CD4-positive, CD25-positive, alpha-beta regulatory T cell (primary cell): Measurements from ENCODE around the gene TNFRSF18. TPM values are rescaled to one million over a fixed set of nuclear protein-coding genes. Genes with fewer than 3 reads are reported as not detected.

Source experiments
- ATAC-seq, 2 donors: fragments of 150-1000 bp; cut with Tn5 transposase; one replicate each; pipeline ENCODE4 v1.10.0; 2021; ENCODE audit warnings: low read depth in 2 of 2, moderate number of reproducible peaks in 2 of 2, moderate library complexity in 1 of 2
- DNase-seq, 3 donors: peaks; one replicate each; pipeline versions ENCODE4 v3.0.0 to v3.0.0-alpha.2; 2012 to 2022; ENCODE audit warnings: mixed read lengths in 1 of 3
- H3K27ac ChIP-seq: one replicate; pipeline ENCODE4 v1.7.0; 2013; ENCODE audit warnings: mild to moderate bottlenecking, low read length; ENCODE audit not compliant: insufficient read depth, poor library complexity, severe bottlenecking
- H3K27me3 ChIP-seq: one replicate; pipeline ENCODE4 v1.7.0; 2013; ENCODE audit warnings: low read length; ENCODE audit not compliant: control insufficient read depth, insufficient read depth
- H3K36me3 ChIP-seq: one replicate; pipeline ENCODE4 v1.7.0; 2013; ENCODE audit warnings: mild to moderate bottlenecking, low read length, moderate library complexity; ENCODE audit not compliant: control insufficient read depth, insufficient read depth
- H3K4me1 ChIP-seq: 2 replicates; pipeline ENCODE4 v1.7.0; 2013; ENCODE audit warnings: mild to moderate bottlenecking, low read length; ENCODE audit not compliant: insufficient read depth, control insufficient read depth, poor library complexity, severe bottlenecking
- H3K4me3 ChIP-seq: one replicate; pipeline ENCODE4 v1.7.0; 2013; ENCODE audit warnings: low read depth, mild to moderate bottlenecking, low read length, moderate library complexity
- H3K9me3 ChIP-seq, 2 experiments: 1 replicate in 1 of 2; 2 replicates in 1 of 2; pipeline ENCODE4 v1.7.0; 2013; ENCODE audit warnings: low read length in 2 of 2, mild to moderate bottlenecking in 1 of 2, moderate library complexity in 1 of 2; ENCODE audit not compliant: control insufficient read depth in 2 of 2
- H3K27ac Mint-ChIP-seq, 3 donors: one replicate each; pipeline ENCODE4 v1.8.0; 2020 to 2022; ENCODE audit warnings: mild to moderate bottlenecking in 3 of 3, mixed read lengths in 3 of 3, moderate library complexity in 2 of 3
- H3K27me3 Mint-ChIP-seq: one replicate; pipeline ENCODE4 v1.8.0; 2022; ENCODE audit warnings: mild to moderate bottlenecking, mixed read lengths
- H3K36me3 Mint-ChIP-seq: one replicate; pipeline ENCODE4 v1.8.0; 2020; ENCODE audit warnings: mixed read lengths
- H3K4me1 Mint-ChIP-seq, 4 donors: one replicate each; pipeline ENCODE4 v1.8.0; 2020 to 2022; ENCODE audit warnings: mixed read lengths in 4 of 4, mild to moderate bottlenecking in 1 of 4
- H3K4me3 Mint-ChIP-seq, 4 donors: one replicate each; pipeline ENCODE4 v1.8.0; 2020 to 2022; ENCODE audit warnings: mild to moderate bottlenecking in 4 of 4, mixed read lengths in 4 of 4, moderate library complexity in 3 of 4
- H3K9me3 Mint-ChIP-seq, 7 donors: one replicate each; pipeline ENCODE4 v1.8.0; 2020 to 2022; ENCODE audit warnings: mixed read lengths in 7 of 7, mild to moderate bottlenecking in 3 of 7, moderate library complexity in 2 of 7
- polyA plus RNA-seq, 4 donors: library from polyadenylated mRNA; unstranded; fragments of 300-500 nt; fragmentation: Illumina TruSeq; gene quantifications; one replicate each; pipeline ENCODE4 v1.2.3, GENCODE V29; 2021
- total RNA-seq: library from RNA; stranded (reverse); gene quantifications from one replicate; pipeline ENCODE4 v1.2.3, GENCODE V29; 2022

Gene TNFRSF18
- total and polyA plus RNA-seq, 5 donors from 2014 or later: 17.4 to 54.5 (median 29.3) TPM

DNA sequence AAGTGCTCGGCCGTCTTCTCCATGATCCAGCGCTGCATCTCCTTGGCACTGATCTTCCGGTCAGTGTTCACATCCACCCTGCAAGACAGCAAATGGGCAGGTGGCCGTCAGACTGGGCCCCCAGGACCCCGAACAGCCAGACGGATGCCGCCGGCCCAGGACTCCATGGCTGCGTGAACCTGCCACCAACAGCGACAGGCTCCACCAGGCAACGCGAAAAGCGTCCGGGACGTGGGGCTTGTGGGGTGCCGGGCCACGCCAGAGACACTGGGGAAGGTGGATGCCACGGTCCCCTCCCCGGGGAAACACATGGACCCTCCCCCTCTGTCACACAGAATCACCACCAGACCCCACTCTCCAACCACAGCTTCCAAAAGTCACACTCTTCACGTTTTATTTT lies 17.5 kb upstream of the TNFRSF18 start:
- no peak overlapping the region for H3K27ac ChIP-seq
- DNase-seq (no peak), ATAC-seq (no peak)
- Mint-ChIP-seq H3K36me3 (peaks cover 20% of the 10 kb centered on the region), H3K27me3 (no peaks in the 10 kb centered on the region), H3K27ac (no peak overlapping the region), H3K4me1 (peaks cover 0 to 30% (median 12%) of the 10 kb centered on the region in 4 donors), H3K9me3 (peaks cover 0 to 2% (median 0%) of the 10 kb centered on the region in 7 donors), H3K4me3 (peak overlapping the region in 1 of 4 donors; percentile 52)
- peaks cover 16% of the 10 kb centered on the region for H3K4me1 ChIP-seq
- H3K9me3 ChIP-seq: no peaks in the 10 kb centered on the region
- H3K4me3 ChIP-seq: no peak overlapping the region
- no peaks in the 10 kb centered on the region for H3K27me3 ChIP-seq
- H3K36me3 ChIP-seq: peaks cover 52% of the 10 kb centered on the region

- peak overlapping the region in 2 of 4 donors; percentile 29 to 40 for H3K4me3 Mint-ChIP-seq
- Histone ChIP-seq H3K27ac (no peak overlapping the region), H3K9me3 (no peaks in the 10 kb centered on the region), H3K27me3 (no peaks in the 10 kb centered on the region), H3K36me3 (peaks cover 46% of the 10 kb centered on the region), H3K4me3 (no peak overlapping the region), H3K4me1 (peaks cover 17% of the 10 kb centered on the region)
- ATAC-seq (no peak), DNase-seq (no peak)
- H3K9me3 Mint-ChIP-seq: peaks cover 0 to 2% (median 0%) of the 10 kb centered on the region in 7 donors
- H3K36me3 Mint-ChIP-seq: peaks cover 20% of the 10 kb centered on the region
- H3K27me3 Mint-ChIP-seq: no peaks in the 10 kb centered on the region
- no peak overlapping the region for H3K27ac Mint-ChIP-seq
- H3K4me1 Mint-ChIP-seq: peaks cover 0 to 27% (median 12%) of the 10 kb centered on the region in 4 donors
These were observed 16.9 kb upstream of the TNFRSF18 start for GRCh38 chr1:1223321-1223720.

GRCh38 chr1:1222575-1223225 lies 16.3 kb upstream of the TNFRSF18 start:
- peaks cover 0 to 2% (median 0%) of the 10 kb centered on the region in 7 donors for H3K9me3 Mint-ChIP-seq
- H3K4me3 Mint-ChIP-seq: peak overlapping the region in 1 of 4 donors; percentile 29
- peaks cover 40% of the 10 kb centered on the region for H3K36me3 ChIP-seq
- ATAC-seq (no peak), DNase-seq (no peak)
- H3K27me3 Mint-ChIP-seq: no peaks in the 10 kb centered on the region
- peaks cover 20% of the 10 kb centered on the region for H3K36me3 Mint-ChIP-seq
- no peak overlapping the region for H3K27ac ChIP-seq
- peak overlapping the region in 2 of 3 donors; percentile 14 to 75 for H3K27ac Mint-ChIP-seq
- H3K4me3 ChIP-seq: no peak overlapping the region
- no peaks in the 10 kb centered on the region for H3K9me3 ChIP-seq
- H3K4me1 ChIP-seq: peaks cover 17% of the 10 kb centered on the region
- H3K4me1 Mint-ChIP-seq: peaks cover 0 to 32% (median 12%) of the 10 kb centered on the region in 4 donors
- H3K27me3 ChIP-seq: no peaks in the 10 kb centered on the region

DNA sequence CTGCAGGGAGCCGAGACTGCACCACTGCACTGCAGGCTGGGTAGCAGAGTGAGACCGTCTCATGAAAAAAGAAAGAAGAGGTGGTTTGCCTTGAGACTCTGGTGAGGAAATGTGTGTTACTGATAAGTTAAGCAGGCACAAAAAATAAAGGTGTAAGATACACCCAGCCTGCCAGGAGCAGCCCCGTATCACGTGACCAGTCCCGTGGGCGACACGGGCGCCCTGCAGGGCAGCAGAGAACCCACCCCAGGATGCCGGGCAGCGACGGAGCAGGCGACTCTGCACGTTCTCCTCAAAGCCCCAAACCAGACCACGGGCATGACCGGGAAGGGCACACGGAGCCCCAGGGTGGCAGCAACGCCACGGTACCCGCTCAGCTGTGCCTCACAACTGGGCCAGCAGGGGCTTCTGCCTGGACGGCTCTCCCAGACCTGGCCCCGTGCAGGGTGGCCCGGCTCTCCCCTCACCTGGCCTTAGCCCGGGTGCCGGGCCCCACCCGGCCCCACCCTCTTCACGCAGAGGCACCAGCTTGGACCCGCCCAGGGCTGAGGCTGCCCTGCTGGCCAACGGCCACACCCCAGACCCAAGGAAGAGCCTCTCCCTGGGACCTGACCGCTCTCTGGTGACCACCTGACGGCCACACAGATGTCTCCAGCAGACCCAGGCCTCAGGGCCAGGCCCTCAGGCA lies 15.6 kb upstream of the TNFRSF18 start:
- no peak overlapping the region for H3K4me3 ChIP-seq
- Mint-ChIP-seq H3K4me3 (no peak overlapping the region), H3K4me1 (peaks cover 0 to 30% (median 12%) of the 10 kb centered on the region in 4 donors), H3K27me3 (no peaks in the 10 kb centered on the region), H3K36me3 (peaks cover 20% of the 10 kb centered on the region), H3K9me3 (peaks cover 0 to 2% (median 0%) of the 10 kb centered on the region in 7 donors), H3K27ac (no peak overlapping the region)
- H3K36me3 ChIP-seq: peaks cover 39% of the 10 kb centered on the region
- H3K27ac ChIP-seq: no peak overlapping the region
- no peak for ATAC-seq
- H3K4me1 ChIP-seq: peaks cover 22% of the 10 kb centered on the region
- no peaks in the 10 kb centered on the region for H3K9me3 ChIP-seq
- DNase-seq: no peak
- H3K27me3 ChIP-seq: no peaks in the 10 kb centered on the region

- Histone ChIP-seq H3K27me3 (no peaks in the 10 kb centered on the region), H3K36me3 (peaks cover 22% of the 10 kb centered on the region), H3K4me1 (peaks cover 40% of the 10 kb centered on the region), H3K27ac (peak overlapping the region; percentile 84), H3K9me3 (no peaks in the 10 kb centered on the region), H3K4me3 (no peak overlapping the region)
- Mint-ChIP-seq H3K36me3 (peaks cover 19% of the 10 kb centered on the region), H3K4me3 (peak overlapping the region in 1 of 4 donors; percentile 64), H3K27me3 (peaks cover 6% of the 10 kb centered on the region), H3K27ac (peak overlapping the region in 1 of 3 donors; percentile 47), H3K4me1 (peaks cover 5 to 34% (median 16%) of the 10 kb centered on the region in 4 donors), H3K9me3 (peaks cover 0 to 2% (median 0%) of the 10 kb centered on the region in 7 donors)
- DNase-seq (no peak), ATAC-seq (no peak)
These were observed 13.8 kb upstream of the TNFRSF18 start for GRCh38 chr1:1220197-1220596.

GRCh38 chr1:1219341-1219740 lies 12.9 kb upstream of the TNFRSF18 start:
- H3K4me1 Mint-ChIP-seq: peaks cover 5 to 40% (median 19%) of the 10 kb centered on the region in 4 donors
- Histone ChIP-seq H3K36me3 (peaks cover 21% of the 10 kb centered on the region), H3K27ac (peak overlapping the region; percentile 84), H3K4me1 (peaks cover 49% of the 10 kb centered on the region), H3K9me3 (no peaks in the 10 kb centered on the region), H3K27me3 (no peaks in the 10 kb centered on the region), H3K4me3 (no peak overlapping the region)
- peaks cover 6% of the 10 kb centered on the region for H3K27me3 Mint-ChIP-seq
- H3K9me3 Mint-ChIP-seq: peaks cover 0 to 2% (median 0%) of the 10 kb centered on the region in 7 donors
- peak overlapping the region in 2 of 3 donors; percentile 86 to 88 for H3K27ac Mint-ChIP-seq
- DNase-seq: peak; percentile 53 to 68 (median 58)
- peak overlapping the region; percentile 7 to 56 (median 43) for H3K4me3 Mint-ChIP-seq
- ATAC-seq: peak in 1 of 2 donors; percentile 11
- peaks cover 19% of the 10 kb centered on the region for H3K36me3 Mint-ChIP-seq

GRCh38 chr1:1218524-1219200 lies 12.3 kb upstream of the TNFRSF18 start:
- H3K36me3 Mint-ChIP-seq: peaks cover 19% of the 10 kb centered on the region
- peaks cover 55% of the 10 kb centered on the region for H3K4me1 ChIP-seq
- peak overlapping the region; percentile 84 for H3K27ac ChIP-seq

More at GRCh38 chr1:1218524-1219200, 12.3 kb upstream of the TNFRSF18 start:
- H3K27me3 Mint-ChIP-seq: peaks cover 6% of the 10 kb centered on the region
- H3K4me3 Mint-ChIP-seq: peak overlapping the region in 2 of 4 donors; percentile 39 to 47
- H3K4me1 Mint-ChIP-seq: peaks cover 5 to 42% (median 20%) of the 10 kb centered on the region in 4 donors
- H3K27ac Mint-ChIP-seq: peak overlapping the region; percentile 67 to 88 (median 86)
- ATAC-seq: no peak
- H3K9me3 Mint-ChIP-seq: peaks cover 0 to 2% (median 0%) of the 10 kb centered on the region in 7 donors
- Histone ChIP-seq H3K4me3 (no peak overlapping the region), H3K27me3 (no peaks in the 10 kb centered on the region), H3K9me3 (no peaks in the 10 kb centered on the region), H3K36me3 (peaks cover 21% of the 10 kb centered on the region)
- no peak for DNase-seq
